ENCODE results near the gene ANTXR2.

The ANTXR2 gene

GRCh38 chr4:79854856-79855502 is 218.1 kb downstream of the ANTXR2 start:
- DNase-seq, result no peak

- no peak for DNase-seq
Observed at GRCh38 chr4:79852305-79852730, 220.7 kb downstream of the ANTXR2 start.

- no peak for DNase-seq
Observed at GRCh38 chr4:79851625-79852304, 221.3 kb downstream of the ANTXR2 start.
